NCI-H2227 (cell line): ENCODE data around the gene CENPP.

Experiments
- DNase-seq: peaks from one replicate; lab custom pipeline; 2025; ENCODE audit not compliant: unreplicated experiment; lab: John Stamatoyannopoulos, UW

The CENPP gene

DNA sequence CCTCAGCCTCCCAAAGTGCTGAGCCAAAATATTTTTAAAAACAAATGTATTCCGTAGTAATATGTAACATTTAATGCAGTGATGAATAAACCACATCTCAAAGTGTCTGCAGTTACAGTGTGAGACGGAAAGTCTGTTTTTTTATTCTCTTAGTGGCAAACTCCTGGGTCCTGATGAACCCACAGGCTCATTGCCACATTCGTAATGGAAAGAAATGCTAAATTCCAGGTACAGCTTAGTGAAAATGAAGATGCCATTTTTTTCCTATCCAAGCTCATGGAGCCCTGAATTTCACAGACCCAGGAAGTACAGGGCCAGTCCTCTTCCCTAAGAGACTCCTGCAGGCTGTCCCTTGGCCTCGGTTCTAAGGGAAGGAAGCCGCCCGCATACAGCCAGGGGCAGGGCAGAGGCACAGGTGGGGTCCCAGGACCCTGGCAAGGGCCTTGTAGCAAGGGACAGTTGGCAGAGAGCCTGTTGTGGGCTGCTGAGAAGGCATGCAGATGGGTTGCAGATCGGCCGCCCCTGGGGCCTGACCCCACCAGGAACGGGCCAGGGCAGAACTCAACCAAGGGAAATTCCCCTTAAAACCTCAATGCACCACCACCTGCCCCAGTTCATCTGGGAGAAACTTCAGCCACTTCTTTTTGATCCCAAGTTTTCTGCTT lies 308.0 kb downstream of the CENPP start:
- DNase-seq: no peak

DNA sequence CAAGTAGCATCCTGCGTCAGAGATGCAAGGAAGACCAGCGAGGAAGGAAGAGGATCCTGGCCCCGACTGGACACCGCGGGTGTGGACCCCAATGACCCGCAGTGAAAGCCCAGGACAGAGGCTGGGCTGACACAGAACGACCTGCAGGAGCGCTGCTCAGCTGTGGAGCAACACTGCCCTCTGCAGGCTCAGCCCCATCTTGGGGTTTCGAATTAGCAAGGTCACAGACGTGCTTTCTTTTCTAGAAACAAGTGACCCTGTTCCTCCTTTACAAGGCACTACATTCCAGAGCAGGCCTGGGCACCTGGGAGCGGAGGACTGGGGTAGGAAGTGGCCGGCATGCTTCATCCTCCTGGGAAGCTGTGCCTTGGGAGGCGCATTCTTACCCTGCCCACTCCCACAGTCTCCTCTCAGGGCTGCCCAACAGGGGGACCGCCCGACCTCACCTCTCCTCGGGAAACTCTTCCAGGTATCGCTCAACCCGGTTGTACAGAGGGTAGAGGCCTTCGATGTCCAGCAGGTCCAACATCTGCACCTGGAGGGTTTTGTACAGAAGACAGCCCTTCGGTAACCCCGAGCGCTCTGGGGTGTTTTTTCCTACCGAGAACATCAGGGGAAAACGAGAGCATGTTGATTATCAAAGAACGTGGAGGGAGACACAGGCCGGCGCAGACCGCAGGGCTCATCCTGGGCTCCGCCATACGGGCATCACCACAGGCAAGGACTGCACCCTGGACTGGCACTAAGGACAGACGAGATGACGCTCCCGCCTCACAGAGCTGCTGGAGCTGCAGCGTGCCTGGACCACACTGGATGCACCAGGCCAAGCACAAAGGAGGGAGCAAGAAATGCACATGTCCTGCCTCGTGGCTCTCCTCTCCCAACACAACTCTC lies 309.2 kb downstream of the CENPP start:
- DNase-seq: peak; percentile 56

DNA sequence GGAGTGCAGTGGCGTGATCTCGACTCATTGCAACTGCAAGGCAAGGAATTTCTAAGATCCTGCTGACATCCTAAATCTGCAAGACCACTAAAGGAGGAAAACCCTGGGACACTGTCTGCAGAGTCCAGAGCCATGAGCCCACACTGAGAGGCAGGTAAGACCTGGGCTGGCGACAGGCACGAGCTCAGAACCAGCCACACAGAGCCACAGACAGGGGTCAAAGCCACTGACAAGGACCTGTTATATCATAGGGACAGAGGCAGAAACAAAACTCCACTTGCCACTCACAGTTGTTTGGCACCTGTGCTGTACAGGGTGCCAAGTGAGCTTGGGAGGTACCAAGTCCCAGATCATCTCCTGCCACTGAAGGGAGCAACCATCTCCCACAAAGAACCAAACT lies 310.0 kb downstream of the CENPP start:
- DNase-seq: no peak

- DNase-seq: no peak
These were observed 310.9 kb downstream of the CENPP start for GRCh38 chr9:92636627-92637026.

- no peak for DNase-seq
These were observed 311.6 kb downstream of the CENPP start for GRCh38 chr9:92637326-92637725.

- no peak for DNase-seq
These were observed 312.3 kb downstream of the CENPP start for GRCh38 chr9:92637886-92638620.

- DNase-seq: no peak
These were observed 312.9 kb downstream of the CENPP start for GRCh38 chr9:92638621-92639101.

- DNase-seq: no peak
These were observed 313.4 kb downstream of the CENPP start for GRCh38 chr9:92639124-92639523.

GRCh38 chr9:92639791-92640271 lies 314.1 kb downstream of the CENPP start:
- DNase-seq: no peak

DNA sequence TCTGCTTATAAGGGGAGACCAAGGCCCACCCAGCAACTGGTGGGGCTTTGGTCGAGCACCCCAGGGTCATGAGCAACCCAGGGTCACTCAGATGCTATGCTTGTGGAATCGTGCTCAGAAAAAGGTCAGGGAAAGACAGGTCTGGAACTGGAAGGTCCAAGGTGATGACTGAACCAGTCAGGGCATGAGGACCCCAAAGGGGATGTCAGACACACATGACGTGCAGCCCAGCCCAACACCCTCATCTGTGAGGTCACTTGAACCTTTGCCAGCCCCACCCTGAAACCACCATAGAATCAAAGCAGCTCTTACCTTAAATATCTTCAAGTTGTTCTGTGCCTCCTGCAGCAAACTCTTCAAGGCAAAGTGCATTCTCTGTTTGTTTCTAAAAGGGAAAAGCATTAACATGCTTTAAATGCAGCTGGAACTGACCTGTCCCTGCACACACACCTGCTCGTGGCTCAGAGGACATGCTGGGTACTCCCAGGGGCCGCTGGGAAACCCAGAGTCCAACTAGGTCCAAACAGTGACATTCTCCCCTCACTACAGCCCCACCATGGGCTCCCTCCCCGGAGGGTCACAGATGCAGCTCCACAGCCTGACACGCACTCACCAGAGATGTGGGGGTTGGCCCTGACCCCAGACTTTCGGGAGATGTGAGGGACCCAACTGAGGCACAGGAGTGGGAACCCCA lies 314.8 kb downstream of the CENPP start:
- DNase-seq: no peak

DNA sequence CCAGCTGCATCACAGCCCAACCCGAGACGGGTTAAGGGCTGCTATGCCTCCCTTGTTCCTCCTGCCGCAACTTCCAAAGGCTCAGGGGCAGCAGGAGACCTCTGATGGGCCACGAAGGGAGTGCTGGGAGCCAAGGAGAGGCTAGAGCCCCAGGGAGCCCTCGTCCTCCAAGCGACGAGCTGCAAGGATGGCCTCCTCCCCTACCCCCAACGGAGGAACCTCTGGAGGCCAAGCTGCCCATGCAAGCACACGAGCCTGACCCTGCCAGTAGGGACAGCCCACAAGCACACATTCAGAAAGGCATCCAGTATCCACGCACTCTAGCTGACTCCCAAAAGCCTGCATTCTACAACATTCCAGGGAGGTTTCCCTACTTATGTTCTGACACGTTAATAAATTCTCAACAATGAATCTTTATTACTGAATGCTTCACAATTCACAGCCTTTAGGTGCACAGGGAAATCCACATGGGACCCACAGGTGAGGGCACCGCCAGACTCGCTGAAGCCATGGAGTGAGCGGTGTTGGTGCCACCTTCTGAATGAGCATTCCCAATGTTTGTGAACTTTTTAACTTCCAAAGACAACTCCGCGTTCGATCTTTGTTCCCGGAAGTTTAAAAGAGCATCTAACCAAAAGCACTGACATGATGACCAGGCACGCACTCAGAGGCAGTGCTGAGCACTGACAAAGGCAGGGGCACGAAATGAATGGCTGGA lies 315.5 kb downstream of the CENPP start:
- no peak for DNase-seq

GRCh38 chr9:92642041-92642451 lies 316.3 kb downstream of the CENPP start:
- DNase-seq: no peak

DNA sequence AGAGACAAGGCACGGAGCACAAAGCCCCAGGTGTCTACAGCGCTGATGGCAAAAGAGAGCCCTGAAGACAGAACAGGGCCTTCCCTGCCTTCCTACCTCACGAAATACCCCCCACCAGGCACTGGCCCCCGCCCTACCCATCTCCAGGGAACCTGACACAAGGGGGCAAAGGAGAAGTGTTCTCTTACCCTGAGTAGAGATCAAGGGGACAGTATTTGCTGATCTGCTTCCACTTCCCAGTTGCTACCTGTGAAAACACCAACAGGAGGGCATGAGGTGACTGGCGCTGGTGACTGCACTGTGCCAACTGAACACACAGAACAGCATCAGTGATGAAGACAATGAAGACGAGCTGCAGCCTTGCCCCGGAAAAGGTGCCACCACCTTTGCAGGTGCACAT lies 316.8 kb downstream of the CENPP start:
- DNase-seq: no peak

DNA sequence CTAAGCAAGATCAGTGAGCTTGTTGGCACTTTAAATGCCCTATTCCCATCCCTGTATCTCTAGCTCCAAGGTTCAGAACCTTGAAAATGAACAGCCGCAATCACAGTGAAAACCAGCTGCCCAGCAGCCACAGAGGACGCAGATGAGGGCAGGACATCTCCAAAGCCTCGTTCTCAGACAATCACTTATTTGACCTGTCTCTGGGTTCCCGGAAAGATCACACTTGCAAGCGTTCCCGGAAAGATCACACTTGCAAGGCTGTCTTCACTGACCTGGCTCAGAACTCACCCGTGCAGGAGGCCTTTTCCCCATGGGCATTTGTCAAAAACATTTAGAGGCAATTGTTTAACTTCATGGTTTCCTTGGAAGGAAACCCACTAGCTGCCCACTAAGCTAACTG lies 318.5 kb downstream of the CENPP start:
- no peak for DNase-seq

DNA sequence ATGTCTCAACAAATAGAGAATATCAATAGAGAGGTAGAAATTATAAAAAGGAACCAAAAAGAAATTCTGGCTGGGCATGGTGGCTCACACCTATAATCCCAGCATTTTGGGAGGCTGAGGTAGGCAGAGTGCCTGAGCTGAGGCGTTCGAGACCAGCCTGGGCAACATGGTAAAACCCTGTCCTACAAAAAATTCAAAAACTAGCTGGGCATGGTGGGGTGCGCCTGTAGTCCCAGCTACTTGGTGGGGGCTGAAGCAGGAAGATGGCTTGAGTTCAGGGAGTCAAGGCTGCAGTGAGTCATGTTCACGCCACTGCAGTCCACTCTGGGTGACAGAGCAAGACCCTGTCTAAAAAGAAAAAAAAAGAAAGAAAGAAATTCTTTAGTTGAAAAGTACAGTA lies 319.3 kb downstream of the CENPP start:
- no peak for DNase-seq

GRCh38 chr9:92647671-92648473 lies 322.1 kb downstream of the CENPP start:
- DNase-seq: no peak

DNA sequence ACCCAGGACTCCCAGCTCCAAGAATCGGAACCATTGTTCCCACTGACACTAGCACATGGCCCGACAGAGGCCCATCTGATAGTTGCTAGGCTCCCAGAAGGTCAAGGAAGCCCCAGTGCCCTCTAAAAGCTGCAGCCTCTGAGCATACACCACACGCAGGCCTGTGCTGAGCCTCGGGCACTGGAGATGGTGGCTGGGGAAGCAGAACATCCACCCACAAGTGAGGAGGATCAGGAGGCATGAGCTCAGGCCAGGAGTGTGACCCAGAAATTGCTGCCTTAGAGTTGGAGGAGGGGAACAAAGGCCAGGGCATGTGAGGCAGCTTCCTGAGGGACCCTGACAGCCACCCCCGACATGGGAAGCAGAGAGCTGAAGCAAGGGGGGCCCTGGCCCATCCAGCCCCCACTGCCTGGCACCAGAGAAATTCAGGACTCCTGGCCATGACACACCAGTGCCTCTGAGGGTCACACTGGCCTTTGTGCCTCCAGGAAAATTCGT lies 322.8 kb downstream of the CENPP start:
- DNase-seq: no peak

GRCh38 chr9:92649007-92649406 lies 323.3 kb downstream of the CENPP start:
- no peak for DNase-seq

- DNase-seq: no peak
These were observed 324.5 kb downstream of the CENPP start for GRCh38 chr9:92650296-92650695.
